GM19468 (cell line): ENCODE results near the gene ETFB.

Source experiments
- ATAC-seq: cut with Tn5 transposase; IDR thresholded peaks from one replicate; pipeline ENCODE4 v1.9.1; 2021; ENCODE audit warnings: mild to moderate bottlenecking, moderate library complexity, moderate number of reproducible peaks; ENCODE audit not compliant: unreplicated experiment; ENCODE audit errors: extremely low read depth

ETFB gene

GRCh38 chr19:51301266-51301665, 64.9 kb downstream of the ETFB start:
- ATAC-seq = no peak

- no peak for ATAC-seq
These were observed 68.8 kb downstream of the ETFB start for GRCh38 chr19:51297406-51297805.

- no peak for ATAC-seq
These were observed 69.7 kb downstream of the ETFB start for GRCh38 chr19:51296336-51297093.

- no peak for ATAC-seq
These were observed 70.6 kb downstream of the ETFB start for GRCh38 chr19:51295382-51296126.
